ENCODE results near the gene LRMDA.
"Not testable (repeated sequence)": the region's sequence is repeated elsewhere in the genome, so short reads cannot be mapped to it uniquely, and the experiment has no call there.

The LRMDA gene

DNA sequence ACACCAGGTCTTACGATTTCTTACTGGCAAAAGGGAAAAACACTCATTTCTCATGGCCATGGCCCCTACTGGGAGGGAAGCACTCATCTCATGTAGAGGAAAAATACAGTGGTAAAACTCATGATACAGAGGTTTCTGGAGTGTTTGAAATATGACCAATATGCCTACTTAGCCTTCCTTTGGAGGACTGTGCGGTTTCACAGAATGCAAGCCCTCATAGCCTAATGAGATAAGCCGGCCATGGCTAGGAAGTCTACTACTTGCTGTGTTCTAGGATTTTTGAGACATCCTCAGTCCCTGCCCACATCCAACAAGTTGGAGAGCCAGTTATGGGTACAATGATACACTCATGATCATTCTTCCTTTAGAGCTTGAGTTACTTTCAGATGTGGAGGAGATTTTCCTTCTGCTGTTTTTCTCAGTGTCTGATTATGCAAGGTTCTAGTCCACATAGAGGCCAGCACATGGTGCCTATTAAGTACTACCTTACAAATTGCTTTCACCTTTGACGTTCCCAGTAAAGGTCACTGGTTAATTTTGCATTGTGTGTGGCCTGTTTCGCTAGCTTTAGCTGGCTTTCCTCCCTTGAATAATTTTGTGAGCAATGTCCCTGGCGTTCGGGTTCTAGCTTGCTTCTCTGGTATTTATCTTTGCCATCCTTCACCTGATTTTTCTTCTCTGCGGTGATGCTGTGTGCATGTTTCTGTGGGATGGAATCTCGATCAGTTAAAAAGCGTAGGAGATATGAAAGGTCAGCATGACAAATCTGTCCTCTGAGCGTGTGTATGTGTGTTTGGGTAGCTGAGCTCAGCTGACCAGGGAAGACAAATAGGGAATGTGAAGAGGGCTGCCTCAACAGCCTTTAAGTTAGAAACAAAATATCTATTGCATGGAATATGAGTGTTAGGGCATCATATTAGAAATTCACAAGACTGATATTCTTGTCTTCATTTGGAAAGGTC lies 295.4 kb downstream of the LRMDA start:
- Mint-ChIP-seq H3K27me3 (no peaks in the 10 kb centered on the region), H3K36me3 (no peaks in the 10 kb centered on the region), H3K4me3 (no peak overlapping the region), H3K9me3 (no peaks in the 10 kb centered on the region), H3K4me1 (no peaks in the 10 kb centered on the region), H3K27ac (no peak overlapping the region)
- ATAC-seq, result no peak

GRCh38 chr10:75730847-75731246 lies 299.4 kb downstream of the LRMDA start:
- Mint-ChIP-seq H3K4me3 (no peak overlapping the region), H3K36me3 (no peaks in the 10 kb centered on the region), H3K9me3 (no peaks in the 10 kb centered on the region), H3K27ac (no peak overlapping the region), H3K4me1 (no peaks in the 10 kb centered on the region), H3K27me3 (no peaks in the 10 kb centered on the region)
- ATAC-seq, result no peak

DNA sequence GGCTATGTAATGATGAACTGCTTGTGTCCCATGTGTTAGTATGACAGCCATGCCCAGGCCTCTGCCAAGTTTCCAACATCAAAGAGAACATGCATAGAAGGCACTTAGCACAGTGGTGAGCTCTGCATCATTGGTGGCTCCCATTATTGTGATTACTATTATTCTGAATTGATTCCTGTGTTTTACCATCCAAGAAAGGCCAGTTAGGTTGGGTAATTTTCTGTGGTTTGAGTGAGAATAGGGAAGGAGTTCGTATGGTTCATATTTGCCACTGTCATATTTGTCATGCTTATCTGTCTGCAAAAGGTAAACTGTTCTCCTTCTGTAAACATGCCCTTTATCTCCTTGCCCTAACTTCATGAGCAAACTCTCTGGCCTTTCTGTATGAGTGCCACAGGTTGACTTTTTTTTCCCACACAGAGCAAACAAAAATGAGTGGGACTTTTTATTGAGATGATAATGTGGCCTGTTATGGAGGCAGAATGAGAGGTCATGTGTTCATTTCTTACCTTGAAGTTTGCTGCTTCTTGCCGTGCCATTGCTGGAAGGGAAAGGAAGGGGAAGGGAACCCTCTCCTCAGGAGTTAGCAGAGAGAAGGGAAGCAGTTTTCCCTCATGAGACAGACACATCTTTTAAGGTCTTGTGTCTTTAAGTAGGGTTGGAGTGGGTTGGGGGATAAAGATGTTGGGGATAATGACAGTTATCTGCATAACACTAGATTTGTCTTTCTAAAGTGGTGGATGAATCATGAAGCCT lies 301.9 kb downstream of the LRMDA start:
- Mint-ChIP-seq H3K27me3 (no peaks in the 10 kb centered on the region), H3K27ac (no peak overlapping the region), H3K36me3 (no peaks in the 10 kb centered on the region), H3K9me3 (no peaks in the 10 kb centered on the region), H3K4me1 (no peaks in the 10 kb centered on the region), H3K4me3 (no peak overlapping the region)
- no peak for ATAC-seq

DNA sequence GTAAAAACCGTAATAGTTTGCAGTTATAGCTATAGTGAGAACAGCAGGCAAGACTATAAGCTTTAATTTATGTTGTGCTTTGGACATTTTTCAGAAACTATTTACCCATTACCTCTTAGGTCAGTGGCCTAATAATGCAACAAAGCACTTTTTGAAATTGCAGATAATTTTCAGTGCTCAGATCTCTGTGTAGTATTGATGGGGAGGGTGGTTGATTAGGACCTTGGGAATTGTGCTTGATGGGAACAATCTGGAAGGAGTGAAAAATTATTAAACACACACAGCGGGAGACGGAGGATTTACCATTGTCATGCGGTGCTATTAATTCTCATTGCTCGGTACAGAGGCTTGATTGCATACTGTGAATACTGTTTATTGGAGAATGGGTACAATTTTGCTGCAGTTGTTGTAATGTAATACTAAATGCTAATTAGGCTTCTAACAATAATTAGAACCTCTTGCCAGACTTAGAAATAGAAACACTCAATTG lies 304.8 kb downstream of the LRMDA start:
- ATAC-seq, result no peak
- Mint-ChIP-seq H3K27ac (no peak overlapping the region), H3K4me3 (no peak overlapping the region), H3K36me3 (no peaks in the 10 kb centered on the region), H3K27me3 (no peaks in the 10 kb centered on the region), H3K9me3 (no peaks in the 10 kb centered on the region), H3K4me1 (no peaks in the 10 kb centered on the region)

DNA sequence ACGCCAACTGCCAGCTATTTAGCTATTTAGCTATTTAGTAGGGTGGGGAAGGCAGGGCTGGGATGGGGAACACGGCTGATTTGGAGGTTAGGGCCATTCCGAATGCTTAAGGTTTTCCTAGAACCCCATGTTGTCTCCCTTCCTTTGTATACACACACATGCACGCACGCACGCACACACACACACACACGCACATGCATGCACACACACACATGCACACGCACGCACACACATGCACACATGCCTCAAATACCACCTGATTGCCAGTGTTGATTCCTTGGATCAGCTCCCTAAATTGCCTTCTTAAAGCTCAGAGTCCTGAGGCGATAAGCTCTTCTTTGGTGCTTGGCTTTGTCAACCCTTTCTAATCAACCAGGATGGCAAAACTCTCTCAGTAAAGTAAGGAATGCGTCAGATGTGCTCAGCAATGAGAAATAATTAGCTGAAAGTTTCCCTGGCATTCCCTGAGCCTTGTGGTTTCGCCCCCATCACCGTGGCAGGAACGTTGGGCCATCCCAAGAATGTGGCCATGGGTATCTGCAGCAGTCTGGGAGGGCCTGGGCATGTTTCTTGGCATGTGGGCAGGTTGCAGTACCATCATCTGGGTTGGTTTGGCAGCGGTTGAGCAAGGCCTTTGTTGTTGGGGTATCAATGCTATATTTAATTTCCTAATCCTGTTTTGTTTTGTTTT lies 305.6 kb downstream of the LRMDA start:
- no peak for ATAC-seq
- H3K27me3 Mint-ChIP-seq, result no peaks in the 10 kb centered on the region
- no peak overlapping the region for H3K4me3 Mint-ChIP-seq
- no peaks in the 10 kb centered on the region for H3K9me3 Mint-ChIP-seq
- H3K36me3 Mint-ChIP-seq, result no peaks in the 10 kb centered on the region
- H3K4me1 Mint-ChIP-seq, result no peaks in the 10 kb centered on the region
- H3K27ac Mint-ChIP-seq, result no peak overlapping the region

GRCh38 chr10:75737580-75737949 lies 306.1 kb downstream of the LRMDA start:
- H3K36me3 Mint-ChIP-seq, result no peaks in the 10 kb centered on the region
- no peaks in the 10 kb centered on the region for H3K9me3 Mint-ChIP-seq
- no peak overlapping the region for H3K27ac Mint-ChIP-seq
- no peaks in the 10 kb centered on the region for H3K27me3 Mint-ChIP-seq
- no peaks in the 10 kb centered on the region for H3K4me1 Mint-ChIP-seq
- ATAC-seq, result no peak
- no peak overlapping the region for H3K4me3 Mint-ChIP-seq

DNA sequence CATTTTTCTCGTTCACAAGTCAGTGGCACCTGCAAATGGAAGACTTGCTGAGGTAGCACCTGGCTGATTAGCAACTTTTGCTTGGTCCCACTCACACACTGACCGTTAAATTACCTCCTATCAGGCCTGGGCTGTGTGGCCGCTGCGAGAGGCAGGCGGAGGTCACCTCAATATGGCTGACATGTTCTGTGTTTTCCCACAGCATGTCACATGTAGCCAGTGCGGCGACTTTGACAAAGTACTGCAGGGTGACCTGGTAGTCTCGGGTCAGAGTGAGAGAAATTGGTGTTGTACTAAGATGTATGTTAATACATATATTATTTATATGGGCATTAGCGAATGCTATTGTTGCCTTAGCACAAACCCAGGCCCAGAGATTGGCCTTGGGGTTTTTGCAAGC lies 307.5 kb downstream of the LRMDA start:
- Mint-ChIP-seq H3K27me3 (no peaks in the 10 kb centered on the region), H3K36me3 (no peaks in the 10 kb centered on the region), H3K9me3 (no peaks in the 10 kb centered on the region), H3K4me3 (no peak overlapping the region), H3K4me1 (no peaks in the 10 kb centered on the region), H3K27ac (no peak overlapping the region)
- no peak for ATAC-seq

DNA sequence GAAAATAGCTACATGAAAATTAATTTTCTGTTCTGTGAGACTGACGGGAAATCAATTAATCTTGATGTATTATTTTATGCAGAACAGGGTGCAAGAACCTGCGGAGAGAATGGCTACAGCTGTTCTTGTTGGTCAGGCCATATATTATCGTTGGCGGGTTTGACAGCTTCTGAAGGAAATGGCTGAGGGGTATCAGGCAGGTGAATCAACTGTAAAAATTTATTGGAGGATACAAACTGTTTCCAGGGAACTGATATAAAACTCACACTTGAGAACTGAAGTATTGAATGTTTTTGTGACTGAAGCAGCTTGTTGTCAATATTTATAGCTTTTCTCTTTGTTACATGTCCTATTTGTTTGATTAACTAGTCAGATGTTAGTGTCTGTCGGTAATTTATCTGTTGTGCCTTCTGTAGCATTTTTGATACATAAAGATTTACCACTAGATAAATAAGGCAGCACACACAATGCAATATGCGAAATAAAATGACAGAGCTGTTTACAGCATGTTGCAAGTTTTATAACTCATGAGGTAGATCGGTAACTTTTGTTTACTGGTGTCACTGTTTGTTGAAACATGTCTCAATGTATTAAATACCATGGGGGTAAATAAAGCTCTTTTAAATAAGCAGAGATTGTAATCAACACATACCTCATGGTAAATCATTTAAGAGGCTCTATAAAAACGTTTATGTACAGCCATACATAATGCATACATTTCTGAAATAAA lies 308.2 kb downstream of the LRMDA start:
- H3K27me3 Mint-ChIP-seq, result no peaks in the 10 kb centered on the region
- H3K4me3 Mint-ChIP-seq, result no peak overlapping the region
- ATAC-seq, result no peak
- no peaks in the 10 kb centered on the region for H3K9me3 Mint-ChIP-seq
- H3K4me1 Mint-ChIP-seq, result no peaks in the 10 kb centered on the region
- H3K36me3 Mint-ChIP-seq, result no peaks in the 10 kb centered on the region
- H3K27ac Mint-ChIP-seq, result no peak overlapping the region

DNA sequence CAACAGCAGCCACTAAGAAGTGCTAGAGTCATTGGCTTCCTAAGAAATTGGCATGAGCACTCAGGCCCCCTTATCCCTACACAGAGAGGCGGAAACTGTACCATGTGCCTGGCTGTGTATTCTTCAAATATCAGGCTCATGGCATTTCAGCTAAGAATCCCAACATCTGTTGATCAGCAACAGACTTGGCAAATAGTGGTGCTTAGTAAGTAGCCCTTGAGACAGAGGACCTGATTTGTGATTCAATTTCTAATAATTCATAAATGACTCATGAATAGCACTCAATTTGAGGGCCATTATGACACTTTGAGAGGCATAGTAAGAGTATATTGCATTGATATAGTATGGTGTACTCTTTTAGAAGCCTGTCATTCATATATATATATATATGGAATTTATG lies 309.1 kb downstream of the LRMDA start:
- no peaks in the 10 kb centered on the region for H3K27me3 Mint-ChIP-seq
- no peak overlapping the region for H3K4me3 Mint-ChIP-seq
- no peaks in the 10 kb centered on the region for H3K4me1 Mint-ChIP-seq
- ATAC-seq, result no peak
- no peaks in the 10 kb centered on the region for H3K36me3 Mint-ChIP-seq
- H3K9me3 Mint-ChIP-seq, result no peaks in the 10 kb centered on the region
- no peak overlapping the region for H3K27ac Mint-ChIP-seq

DNA sequence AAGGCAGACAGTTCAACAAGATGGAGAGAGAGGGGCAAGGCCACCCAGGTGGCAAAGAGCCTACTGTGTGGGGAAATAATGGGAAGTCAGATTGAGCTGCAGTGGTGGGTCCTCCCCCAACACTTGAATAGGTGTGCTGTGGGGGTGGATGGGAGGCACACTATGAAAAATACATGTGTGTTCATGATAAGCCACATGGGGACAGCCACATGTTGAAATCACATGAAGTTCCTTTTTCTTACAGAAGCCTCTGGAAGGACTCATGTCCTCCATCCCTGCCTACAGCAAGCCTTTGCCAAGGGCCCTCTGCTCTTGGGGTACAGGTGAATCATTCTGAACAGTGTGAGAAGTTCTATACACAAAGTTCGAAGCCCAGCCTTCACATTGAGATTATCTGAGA lies 310.9 kb downstream of the LRMDA start:
- no peak for ATAC-seq
- peaks cover 8% of the 10 kb centered on the region for H3K27me3 Mint-ChIP-seq
- no peak overlapping the region for H3K27ac Mint-ChIP-seq
- no peaks in the 10 kb centered on the region for H3K9me3 Mint-ChIP-seq
- H3K4me1 Mint-ChIP-seq, result no peaks in the 10 kb centered on the region
- H3K36me3 Mint-ChIP-seq, result no peaks in the 10 kb centered on the region
- no peak overlapping the region for H3K4me3 Mint-ChIP-seq

DNA sequence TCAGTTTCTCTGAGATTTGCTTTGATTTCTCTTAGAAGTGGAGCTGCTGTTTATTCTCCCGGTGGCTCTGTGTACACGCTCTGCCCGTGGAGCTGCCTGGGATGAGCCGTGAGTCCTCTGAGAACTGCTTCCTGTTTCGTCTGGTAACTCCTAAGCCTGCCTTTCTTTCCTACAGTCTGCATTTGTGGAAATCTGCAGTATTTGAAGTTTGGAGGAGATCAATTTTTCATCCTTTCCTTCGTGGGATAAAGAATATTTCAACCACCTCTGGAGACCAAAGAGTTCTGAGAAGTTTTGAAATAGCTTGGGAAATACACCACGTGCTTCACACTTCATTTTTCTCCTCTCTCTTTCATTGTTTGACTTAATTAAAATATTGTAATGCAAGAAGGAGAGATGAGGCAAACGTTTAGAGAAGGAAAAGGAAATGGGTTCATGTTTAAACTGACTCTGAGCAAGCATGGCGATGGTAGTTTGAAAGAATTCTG lies 311.9 kb downstream of the LRMDA start:
- H3K36me3 Mint-ChIP-seq, result no peaks in the 10 kb centered on the region
- H3K9me3 Mint-ChIP-seq, result no peaks in the 10 kb centered on the region
- no peak overlapping the region for H3K4me3 Mint-ChIP-seq
- no peak for ATAC-seq
- peaks cover 8% of the 10 kb centered on the region for H3K27me3 Mint-ChIP-seq
- H3K27ac Mint-ChIP-seq, result no peak overlapping the region
- H3K4me1 Mint-ChIP-seq, result no peaks in the 10 kb centered on the region

DNA sequence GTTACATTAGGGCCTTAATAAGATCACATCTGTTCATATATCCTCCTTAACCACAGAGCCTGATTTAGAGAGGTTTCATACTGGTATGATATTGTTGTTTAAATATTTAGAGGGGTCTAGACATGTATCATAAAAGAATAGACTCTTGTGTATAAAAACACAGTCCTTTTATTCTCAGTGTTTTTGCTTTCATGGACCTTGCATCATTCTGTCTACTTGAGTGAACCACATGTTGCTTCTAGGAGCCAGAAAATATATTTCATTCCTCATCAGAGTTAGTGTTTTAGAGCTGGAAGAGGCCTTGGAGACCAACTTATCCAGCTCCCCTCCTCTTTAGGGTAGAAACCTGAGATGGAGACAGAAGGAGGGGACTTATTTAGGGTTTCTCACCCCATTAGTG lies 312.8 kb downstream of the LRMDA start:
- Mint-ChIP-seq H3K27ac (no peak overlapping the region), H3K36me3 (no peaks in the 10 kb centered on the region), H3K9me3 (no peaks in the 10 kb centered on the region), H3K27me3 (peaks cover 8% of the 10 kb centered on the region), H3K4me3 (no peak overlapping the region), H3K4me1 (no peaks in the 10 kb centered on the region)
- no peak for ATAC-seq

DNA sequence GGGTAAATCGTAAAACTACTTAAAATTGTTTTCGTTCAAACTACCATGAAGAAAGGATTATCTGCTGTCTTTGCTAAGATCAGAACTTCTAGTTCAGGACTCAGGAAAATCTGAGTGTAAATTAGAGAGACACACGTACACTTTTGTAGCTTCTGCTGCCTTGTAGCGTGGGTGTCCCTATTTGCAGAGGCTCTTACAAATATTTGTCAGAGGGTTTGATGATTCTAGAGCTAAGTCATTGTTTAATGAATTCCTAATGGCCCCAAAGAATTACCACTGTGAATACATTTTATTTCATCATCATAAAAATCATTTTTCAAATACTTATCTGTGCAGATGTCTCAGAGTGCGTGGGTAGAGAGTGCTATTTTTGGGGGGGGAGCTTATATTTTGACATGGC lies 314.9 kb downstream of the LRMDA start:
- ATAC-seq, result no peak

GRCh38 chr10:75750093-75750875 lies 318.9 kb downstream of the LRMDA start:
- not testable (repeated sequence) for H3K27ac Mint-ChIP-seq, H3K36me3 Mint-ChIP-seq, H3K4me3 Mint-ChIP-seq, H3K9me3 Mint-ChIP-seq, H3K4me1 Mint-ChIP-seq, H3K27me3 Mint-ChIP-seq, ATAC-seq

More for the DNA sequence above, 314.9 kb downstream of the LRMDA start:
- Mint-ChIP-seq H3K4me3 (no peak overlapping the region), H3K4me1 (no peaks in the 10 kb centered on the region), H3K27ac (no peak overlapping the region), H3K36me3 (no peaks in the 10 kb centered on the region), H3K9me3 (no peaks in the 10 kb centered on the region), H3K27me3 (peaks cover 8% of the 10 kb centered on the region)

Data from stimulated activated memory B cell treated with anti-CD40 and anti-IgM and Interleukin-4, amounts not matched to agents 10 μg/mL and 1 μg/mL and 100 μg/mL, for 72 hours (primary cell).